Stimulated activated naive CD8-positive, alpha-beta T cell treated with anti-CD3 and anti-CD28 coated beads, Interleukin-15, Interleukin-2, amounts not matched to agents 100 ng/mL and 50 ng/mL, for 24 hours (primary cell): Measurements from ENCODE around the gene TOP3B.

ENCODE experiments used
- H3K27ac Mint-ChIP-seq: one replicate; pipeline ENCODE4 v1.8.0; 2021; ENCODE audit warnings: mild to moderate bottlenecking, mixed read lengths
- H3K27me3 Mint-ChIP-seq: one replicate; pipeline ENCODE4 v1.8.0; 2021; ENCODE audit warnings: mixed read lengths
- H3K36me3 Mint-ChIP-seq: one replicate; pipeline ENCODE4 v1.8.0; 2021; ENCODE audit warnings: low read depth, mixed read lengths
- H3K4me1 Mint-ChIP-seq: one replicate; pipeline ENCODE4 v1.8.0; 2021; ENCODE audit warnings: low read depth, mixed read lengths
- H3K4me3 Mint-ChIP-seq: one replicate; pipeline ENCODE4 v1.8.0; 2021; ENCODE audit warnings: mild to moderate bottlenecking, mixed read lengths
- H3K9me3 Mint-ChIP-seq: one replicate; pipeline ENCODE4 v1.8.0; 2021; ENCODE audit warnings: mixed read lengths

Gene TOP3B

GRCh38 chr22:21977814-21978213, 4.8 kb downstream of the TOP3B start:
- Mint-ChIP-seq H3K4me3 (no peak overlapping the region), H3K27ac (no peak overlapping the region), H3K36me3 (peaks cover 16% of the 10 kb centered on the region), H3K9me3 (no peaks in the 10 kb centered on the region), H3K4me1 (peaks cover 26% of the 10 kb centered on the region), H3K27me3 (no peaks in the 10 kb centered on the region)

GRCh38 chr22:21975854-21976345, 6.7 kb downstream of the TOP3B start:
- H3K4me1 Mint-ChIP-seq = peaks cover 10% of the 10 kb centered on the region
- no peak overlapping the region for H3K27ac Mint-ChIP-seq
- peaks cover 33% of the 10 kb centered on the region for H3K36me3 Mint-ChIP-seq
- H3K9me3 Mint-ChIP-seq = no peaks in the 10 kb centered on the region
- H3K27me3 Mint-ChIP-seq = no peaks in the 10 kb centered on the region
- H3K4me3 Mint-ChIP-seq = no peak overlapping the region

- Mint-ChIP-seq H3K27me3 (no peaks in the 10 kb centered on the region), H3K4me1 (peaks cover 4% of the 10 kb centered on the region), H3K4me3 (no peak overlapping the region), H3K9me3 (no peaks in the 10 kb centered on the region), H3K36me3 (peaks cover 37% of the 10 kb centered on the region), H3K27ac (no peak overlapping the region)
Observed at GRCh38 chr22:21975273-21975672, 7.3 kb downstream of the TOP3B start.

- H3K9me3 Mint-ChIP-seq = no peaks in the 10 kb centered on the region
- H3K4me3 Mint-ChIP-seq = no peak overlapping the region
- no peaks in the 10 kb centered on the region for H3K27me3 Mint-ChIP-seq
- no peak overlapping the region for H3K27ac Mint-ChIP-seq
- H3K4me1 Mint-ChIP-seq = no peaks in the 10 kb centered on the region
- peaks cover 40% of the 10 kb centered on the region for H3K36me3 Mint-ChIP-seq
Observed at GRCh38 chr22:21974058-21974649, 8.4 kb downstream of the TOP3B start.

GRCh38 chr22:21972806-21973205, 9.8 kb downstream of the TOP3B start:
- H3K9me3 Mint-ChIP-seq = no peaks in the 10 kb centered on the region
- no peaks in the 10 kb centered on the region for H3K4me1 Mint-ChIP-seq
- no peak overlapping the region for H3K27ac Mint-ChIP-seq
- no peak overlapping the region for H3K4me3 Mint-ChIP-seq
- H3K36me3 Mint-ChIP-seq = peaks cover 46% of the 10 kb centered on the region
- H3K27me3 Mint-ChIP-seq = no peaks in the 10 kb centered on the region

GRCh38 chr22:21972293-21972779, 10.3 kb downstream of the TOP3B start:
- H3K9me3 Mint-ChIP-seq = no peaks in the 10 kb centered on the region
- no peak overlapping the region for H3K27ac Mint-ChIP-seq
- H3K27me3 Mint-ChIP-seq = no peaks in the 10 kb centered on the region
- no peak overlapping the region for H3K4me3 Mint-ChIP-seq
- no peaks in the 10 kb centered on the region for H3K4me1 Mint-ChIP-seq
- H3K36me3 Mint-ChIP-seq = peaks cover 44% of the 10 kb centered on the region

- peaks cover 48% of the 10 kb centered on the region for H3K36me3 Mint-ChIP-seq
- H3K27ac Mint-ChIP-seq = no peak overlapping the region
- H3K4me1 Mint-ChIP-seq = no peaks in the 10 kb centered on the region
- no peaks in the 10 kb centered on the region for H3K27me3 Mint-ChIP-seq
- no peaks in the 10 kb centered on the region for H3K9me3 Mint-ChIP-seq
- no peak overlapping the region for H3K4me3 Mint-ChIP-seq
Observed at GRCh38 chr22:21971858-21972275, 10.7 kb downstream of the TOP3B start.

GRCh38 chr22:21970800-21971617, 11.6 kb downstream of the TOP3B start:
- Mint-ChIP-seq H3K9me3 (no peaks in the 10 kb centered on the region), H3K36me3 (peaks cover 57% of the 10 kb centered on the region), H3K27me3 (no peaks in the 10 kb centered on the region), H3K4me3 (no peak overlapping the region), H3K4me1 (no peaks in the 10 kb centered on the region), H3K27ac (no peak overlapping the region)

- Mint-ChIP-seq H3K36me3 (peaks cover 54% of the 10 kb centered on the region), H3K4me3 (no peak overlapping the region), H3K4me1 (no peaks in the 10 kb centered on the region), H3K27me3 (no peaks in the 10 kb centered on the region), H3K27ac (no peak overlapping the region), H3K9me3 (no peaks in the 10 kb centered on the region)
Observed at GRCh38 chr22:21970037-21970799, 12.4 kb downstream of the TOP3B start.

- Mint-ChIP-seq H3K27me3 (no peaks in the 10 kb centered on the region), H3K4me1 (no peaks in the 10 kb centered on the region), H3K9me3 (no peaks in the 10 kb centered on the region), H3K36me3 (peaks cover 54% of the 10 kb centered on the region), H3K4me3 (no peak overlapping the region), H3K27ac (no peak overlapping the region)
Observed at GRCh38 chr22:21968452-21969129, 14.0 kb downstream of the TOP3B start.

- Mint-ChIP-seq H3K4me3 (no peak overlapping the region), H3K36me3 (peaks cover 59% of the 10 kb centered on the region), H3K27ac (no peak overlapping the region), H3K27me3 (no peaks in the 10 kb centered on the region), H3K9me3 (no peaks in the 10 kb centered on the region), H3K4me1 (no peaks in the 10 kb centered on the region)
Observed at GRCh38 chr22:21967693-21968271, 14.8 kb downstream of the TOP3B start.

GRCh38 chr22:21966643-21967516, 15.7 kb downstream of the TOP3B start:
- Mint-ChIP-seq H3K27ac (no peak overlapping the region), H3K27me3 (no peaks in the 10 kb centered on the region), H3K4me1 (no peaks in the 10 kb centered on the region), H3K36me3 (peaks cover 56% of the 10 kb centered on the region), H3K4me3 (no peak overlapping the region), H3K9me3 (no peaks in the 10 kb centered on the region)

- Mint-ChIP-seq H3K4me3 (no peak overlapping the region), H3K27me3 (no peaks in the 10 kb centered on the region), H3K27ac (no peak overlapping the region), H3K9me3 (no peaks in the 10 kb centered on the region), H3K36me3 (peaks cover 47% of the 10 kb centered on the region), H3K4me1 (no peaks in the 10 kb centered on the region)
Observed at GRCh38 chr22:21965762-21966288, 16.8 kb downstream of the TOP3B start.
